Activated naive CD8-positive, alpha-beta T cell treated with anti-CD3 and anti-CD28 coated beads, Interleukin-2, amount 10 ng/mL, durations not matched to agents 7 days and 5 days (primary cell): ENCODE data around the gene A1CF. TPM values are rescaled to one million over a fixed set of nuclear protein-coding genes. Genes with fewer than 3 reads are reported as not detected.

Source experiments
- ATAC-seq: fragments of 150-1000 bp; cut with Tn5 transposase; one replicate; pipeline ENCODE4 v1.10.0; 2021; ENCODE audit warnings: low read depth, moderate library complexity
- POLR2A ChIA-PET: fragments of 350-600 bp; sonication (Branson Sonifier 250); formaldehyde crosslinking; loops from one replicate; lab custom pipeline; 2021; ENCODE audit warnings: antibody characterized with exemption; lab: Charles Lee
- DNase-seq: peaks from one replicate; pipeline ENCODE4 v3.0.0; 2021
- H3K27ac Mint-ChIP-seq: one replicate; pipeline ENCODE4 v1.8.0; 2022; ENCODE audit warnings: mild to moderate bottlenecking, mixed read lengths
- H3K27me3 Mint-ChIP-seq: one replicate; pipeline ENCODE4 v1.8.0; 2022; ENCODE audit warnings: mild to moderate bottlenecking, moderate library complexity, mixed read lengths
- H3K36me3 Mint-ChIP-seq: one replicate; pipeline ENCODE4 v1.8.0; 2021; ENCODE audit warnings: mild to moderate bottlenecking, mixed read lengths
- H3K4me1 Mint-ChIP-seq: one replicate; pipeline ENCODE4 v1.8.0; 2021; ENCODE audit warnings: mixed read lengths
- H3K4me3 Mint-ChIP-seq: one replicate; pipeline ENCODE4 v1.8.0; 2022; ENCODE audit warnings: mild to moderate bottlenecking, moderate library complexity, mixed read lengths
- H3K9me3 Mint-ChIP-seq: one replicate; pipeline ENCODE4 v1.8.0; 2021; ENCODE audit warnings: mixed read lengths
- total RNA-seq, 2 experiments: library from RNA; stranded (reverse); gene quantifications; one replicate each; pipeline ENCODE4 v1.2.3, GENCODE V29; 2021

A1CF gene
- total RNA-seq, 2 experiments from 2014 or later, result not detected

- H3K4me1 Mint-ChIP-seq, result no peaks in the 10 kb centered on the region
- no peak overlapping the region for H3K4me3 Mint-ChIP-seq
- ATAC-seq (no peak), DNase-seq (no peak)
- H3K36me3 Mint-ChIP-seq, result no peaks in the 10 kb centered on the region
- no peak overlapping the region for H3K27ac Mint-ChIP-seq
- no peaks in the 10 kb centered on the region for H3K9me3 Mint-ChIP-seq
- peaks cover 16% of the 10 kb centered on the region for H3K27me3 Mint-ChIP-seq
- POLR2A ChIA-PET, result no interaction called here
These were observed 33.3 kb downstream of the A1CF start for GRCh38 chr10:50851884-50852671.

DNA sequence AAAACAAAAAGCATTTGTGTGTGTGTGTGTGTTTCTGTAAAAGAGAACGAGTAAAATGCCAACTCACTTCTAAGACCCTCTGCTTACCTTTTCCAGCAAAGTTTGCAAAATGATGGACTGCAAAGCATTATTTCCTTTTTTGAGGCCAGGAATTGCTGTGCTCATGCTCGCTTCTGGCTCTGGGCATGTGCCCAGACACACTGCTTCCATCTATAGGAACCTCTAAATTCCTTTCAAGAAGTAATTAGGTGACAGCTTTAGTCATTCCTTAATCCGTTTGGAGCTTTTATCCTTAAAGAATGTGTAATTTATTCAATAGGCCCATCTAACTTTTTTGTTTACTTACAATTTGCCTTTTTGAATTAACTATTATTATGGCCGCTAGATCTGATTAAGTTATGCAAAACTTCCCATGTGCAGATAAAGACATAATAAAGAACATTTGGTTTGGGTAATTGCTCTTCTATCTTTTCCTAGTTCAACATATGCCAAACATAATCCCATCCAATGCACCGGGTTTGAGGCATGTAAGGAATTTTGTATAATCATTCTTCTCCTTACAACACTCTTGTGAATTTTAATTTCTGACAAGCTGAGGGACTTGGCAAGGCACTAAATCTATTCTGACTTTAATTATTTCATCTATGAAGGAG, 34.7 kb downstream of the A1CF start:
- Mint-ChIP-seq H3K9me3 (no peaks in the 10 kb centered on the region), H3K4me1 (no peaks in the 10 kb centered on the region), H3K36me3 (no peaks in the 10 kb centered on the region), H3K4me3 (no peak overlapping the region), H3K27ac (no peak overlapping the region), H3K27me3 (peaks cover 18% of the 10 kb centered on the region)
- POLR2A ChIA-PET, result no interaction called here
- ATAC-seq, result no peak
- no peak for DNase-seq

DNA sequence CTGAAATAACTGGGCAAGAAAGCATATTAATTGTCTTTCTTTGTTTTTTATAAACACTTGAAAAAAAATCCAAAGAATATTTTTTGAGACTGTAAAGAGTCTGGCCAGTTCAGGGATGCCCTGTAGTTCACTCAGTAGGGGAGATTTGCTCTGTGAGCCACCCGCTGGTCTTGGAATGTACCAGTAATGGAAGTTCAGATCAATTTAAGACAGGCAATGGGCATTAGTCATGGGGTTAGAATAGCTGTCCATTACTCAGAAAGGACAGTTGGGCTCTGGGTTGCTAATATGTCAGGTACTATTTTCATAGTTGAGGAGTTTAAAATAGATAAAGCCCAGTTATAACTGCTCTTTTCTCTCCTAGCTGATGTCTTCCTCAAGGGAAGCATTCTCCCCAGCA, 38.7 kb downstream of the A1CF start:
- H3K4me1 Mint-ChIP-seq, result no peaks in the 10 kb centered on the region
- no peaks in the 10 kb centered on the region for H3K36me3 Mint-ChIP-seq
- H3K9me3 Mint-ChIP-seq, result no peaks in the 10 kb centered on the region
- no peak for DNase-seq
- POLR2A ChIA-PET, result no interaction called here
- peaks cover 16% of the 10 kb centered on the region for H3K27me3 Mint-ChIP-seq
- no peak overlapping the region for H3K4me3 Mint-ChIP-seq
- ATAC-seq, result no peak
- no peak overlapping the region for H3K27ac Mint-ChIP-seq

- Mint-ChIP-seq H3K4me3 (no peak overlapping the region), H3K36me3 (no peaks in the 10 kb centered on the region), H3K4me1 (no peaks in the 10 kb centered on the region), H3K9me3 (no peaks in the 10 kb centered on the region), H3K27ac (no peak overlapping the region), H3K27me3 (peaks cover 12% of the 10 kb centered on the region)
- ATAC-seq, result no peak
- POLR2A ChIA-PET, result no interaction called here
- no peak for DNase-seq
These were observed 48.3 kb downstream of the A1CF start for GRCh38 chr10:50837095-50837494.

DNA sequence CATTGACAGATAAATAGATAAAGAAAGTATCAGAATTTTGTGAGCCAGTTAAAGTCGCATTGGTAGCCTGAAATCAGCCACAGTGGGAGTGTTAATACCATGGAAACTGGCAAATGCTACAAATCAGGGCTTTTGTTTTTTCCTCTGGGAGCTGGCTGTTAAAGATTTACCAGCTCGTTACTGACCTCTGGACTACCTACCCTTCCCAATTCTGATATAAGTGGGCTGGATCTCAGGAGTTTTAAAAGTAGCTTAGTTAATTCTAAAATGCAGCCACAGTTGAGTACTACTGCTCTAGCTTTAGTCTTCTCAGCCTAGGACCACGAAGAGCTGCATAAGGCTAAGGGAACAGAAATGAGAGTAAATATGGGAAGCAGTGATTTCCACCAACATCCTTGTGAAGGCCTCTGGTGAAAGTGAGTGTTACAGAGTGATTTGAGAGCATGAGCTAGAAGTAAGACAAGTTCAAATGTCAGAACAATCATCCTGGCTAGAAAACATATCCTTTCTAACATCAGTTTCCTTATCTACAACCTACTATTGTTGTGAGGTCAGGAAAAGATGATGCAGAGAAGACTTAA, 53.2 kb downstream of the A1CF start:
- Mint-ChIP-seq H3K36me3 (no peaks in the 10 kb centered on the region), H3K4me3 (no peak overlapping the region), H3K4me1 (peaks cover 3% of the 10 kb centered on the region), H3K27ac (no peak overlapping the region), H3K27me3 (peaks cover 20% of the 10 kb centered on the region), H3K9me3 (no peaks in the 10 kb centered on the region)
- ATAC-seq, result no peak
- no peak for DNase-seq
- POLR2A ChIA-PET, result no interaction called here

GRCh38 chr10:50830066-50830465, 55.4 kb downstream of the A1CF start:
- Mint-ChIP-seq H3K4me3 (no peak overlapping the region), H3K27ac (no peak overlapping the region), H3K36me3 (no peaks in the 10 kb centered on the region), H3K4me1 (peaks cover 3% of the 10 kb centered on the region), H3K9me3 (no peaks in the 10 kb centered on the region), H3K27me3 (peaks cover 20% of the 10 kb centered on the region)
- POLR2A ChIA-PET, result no interaction called here
- ATAC-seq, result no peak
- DNase-seq, result no peak

DNA sequence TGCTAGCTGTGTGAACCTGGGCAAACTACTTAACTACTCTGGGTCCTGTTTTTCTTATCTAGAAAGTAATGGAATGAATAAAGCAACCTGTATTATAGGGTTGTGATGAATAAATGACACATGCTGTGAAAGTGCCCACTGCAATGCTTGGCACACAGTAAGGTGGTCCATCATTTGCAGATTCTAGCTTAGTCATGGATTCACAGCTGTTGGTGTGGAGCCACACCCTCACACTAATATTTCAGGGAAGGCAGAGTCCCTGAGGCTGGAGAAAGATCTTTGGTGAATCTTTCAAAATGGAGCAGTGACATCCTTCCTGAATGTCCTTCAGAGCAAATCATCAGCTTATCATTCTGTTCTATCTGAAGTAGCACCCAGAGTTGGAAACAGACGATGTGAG, 60.6 kb downstream of the A1CF start:
- H3K4me3 Mint-ChIP-seq, result no peak overlapping the region
- DNase-seq, result no peak
- H3K36me3 Mint-ChIP-seq, result no peaks in the 10 kb centered on the region
- POLR2A ChIA-PET, result no interaction called here
- peaks cover 12% of the 10 kb centered on the region for H3K27me3 Mint-ChIP-seq
- H3K27ac Mint-ChIP-seq, result no peak overlapping the region
- H3K9me3 Mint-ChIP-seq, result no peaks in the 10 kb centered on the region
- no peak for ATAC-seq
- peaks cover 3% of the 10 kb centered on the region for H3K4me1 Mint-ChIP-seq

DNA sequence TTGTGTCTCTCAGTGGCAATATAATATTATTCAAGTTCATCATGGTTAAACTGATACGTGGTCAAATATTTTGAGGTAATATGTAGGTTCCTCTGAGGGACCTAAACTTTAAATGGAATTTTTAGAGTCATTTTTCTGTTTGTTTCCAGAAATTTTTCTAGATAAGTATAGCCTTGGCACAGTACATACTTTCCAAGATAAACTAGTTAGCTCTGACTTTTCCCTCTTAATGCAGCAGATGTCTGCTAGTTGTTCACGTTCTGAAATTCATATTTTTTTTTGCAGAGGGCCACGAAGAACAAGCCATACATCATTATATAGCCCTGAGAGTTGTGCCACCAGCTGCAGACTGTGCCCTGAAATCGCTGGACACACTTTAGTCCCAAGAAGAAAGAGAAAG, 61.6 kb downstream of the A1CF start:
- DNase-seq (no peak), ATAC-seq (no peak)
- H3K36me3 Mint-ChIP-seq, result no peaks in the 10 kb centered on the region
- H3K4me1 Mint-ChIP-seq, result peaks cover 3% of the 10 kb centered on the region
- POLR2A ChIA-PET, result no interaction called here
- H3K27ac Mint-ChIP-seq, result no peak overlapping the region
- no peaks in the 10 kb centered on the region for H3K9me3 Mint-ChIP-seq
- H3K27me3 Mint-ChIP-seq, result peaks cover 10% of the 10 kb centered on the region
- H3K4me3 Mint-ChIP-seq, result no peak overlapping the region

DNA sequence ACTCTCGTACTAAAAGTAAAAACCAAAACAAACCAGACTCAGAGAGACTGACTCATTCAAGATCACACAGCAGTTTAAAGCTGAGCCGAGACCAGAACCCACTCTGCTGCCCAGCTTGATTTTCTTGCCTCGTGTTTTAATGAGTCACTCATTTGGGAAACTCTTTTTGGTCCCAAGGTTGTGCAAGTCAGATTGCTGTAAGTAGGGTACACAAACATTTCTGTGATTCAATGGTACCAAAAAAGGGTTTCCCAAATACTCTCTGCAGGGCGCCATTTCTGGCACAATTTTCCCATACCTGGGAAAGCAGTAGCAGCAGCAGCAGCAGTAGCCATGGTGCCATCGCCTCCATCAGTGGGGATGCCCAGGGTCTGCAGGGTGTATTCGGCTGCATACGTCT, 75.8 kb downstream of the A1CF start:
- Mint-ChIP-seq H3K36me3 (no peaks in the 10 kb centered on the region), H3K9me3 (no peaks in the 10 kb centered on the region), H3K27ac (no peak overlapping the region), H3K27me3 (peaks cover 19% of the 10 kb centered on the region), H3K4me3 (no peak overlapping the region), H3K4me1 (no peaks in the 10 kb centered on the region)
- ATAC-seq (no peak), DNase-seq (no peak)
- POLR2A ChIA-PET, result no interaction called here

- POLR2A ChIA-PET, result no interaction called here
These were observed 77.3 kb downstream of the A1CF start for GRCh38 chr10:50807851-50808776.

DNA sequence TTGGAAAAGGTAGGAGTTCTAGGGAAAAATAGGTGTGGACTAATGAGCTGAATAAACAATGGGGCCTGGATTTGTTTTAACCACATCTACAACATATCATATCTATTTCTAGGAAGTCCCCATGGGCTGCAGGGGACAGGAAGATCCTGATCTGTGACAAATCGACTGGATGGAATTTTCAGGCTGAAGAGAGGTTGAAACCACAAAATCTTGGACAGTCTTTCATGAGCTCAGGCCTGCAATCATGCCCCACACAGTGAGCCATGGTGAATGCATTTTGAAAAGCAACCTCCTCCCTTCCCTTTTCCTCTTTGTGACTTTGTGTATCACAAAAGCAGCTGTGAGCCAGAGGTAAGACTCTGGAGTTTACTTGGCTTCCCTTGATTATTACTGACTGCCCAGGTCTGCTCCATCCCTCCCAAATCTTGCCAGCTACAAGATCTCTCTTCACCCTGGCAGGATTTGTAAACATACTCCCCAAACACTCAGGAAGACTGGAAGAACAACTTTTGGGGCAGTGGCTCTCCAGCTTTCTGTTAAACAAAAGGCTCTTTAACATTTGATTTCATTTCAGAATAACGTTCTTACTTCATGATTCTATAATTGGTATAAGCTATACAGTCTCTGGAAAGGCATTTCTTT, 79.3 kb downstream of the A1CF start:
- Mint-ChIP-seq H3K36me3 (no peaks in the 10 kb centered on the region), H3K9me3 (no peaks in the 10 kb centered on the region), H3K4me3 (no peak overlapping the region), H3K27ac (no peak overlapping the region), H3K27me3 (peaks cover 19% of the 10 kb centered on the region), H3K4me1 (no peaks in the 10 kb centered on the region)
- POLR2A ChIA-PET, result no interaction called here
- ATAC-seq (no peak), DNase-seq (no peak)

More at GRCh38 chr10:50807851-50808776, 77.3 kb downstream of the A1CF start:
- H3K27me3 Mint-ChIP-seq, result peaks cover 17% of the 10 kb centered on the region
- no peak for ATAC-seq
- no peaks in the 10 kb centered on the region for H3K4me1 Mint-ChIP-seq
- no peaks in the 10 kb centered on the region for H3K9me3 Mint-ChIP-seq
- H3K36me3 Mint-ChIP-seq, result no peaks in the 10 kb centered on the region
- no peak for DNase-seq
- no peak overlapping the region for H3K4me3 Mint-ChIP-seq
- H3K27ac Mint-ChIP-seq, result no peak overlapping the region

DNA sequence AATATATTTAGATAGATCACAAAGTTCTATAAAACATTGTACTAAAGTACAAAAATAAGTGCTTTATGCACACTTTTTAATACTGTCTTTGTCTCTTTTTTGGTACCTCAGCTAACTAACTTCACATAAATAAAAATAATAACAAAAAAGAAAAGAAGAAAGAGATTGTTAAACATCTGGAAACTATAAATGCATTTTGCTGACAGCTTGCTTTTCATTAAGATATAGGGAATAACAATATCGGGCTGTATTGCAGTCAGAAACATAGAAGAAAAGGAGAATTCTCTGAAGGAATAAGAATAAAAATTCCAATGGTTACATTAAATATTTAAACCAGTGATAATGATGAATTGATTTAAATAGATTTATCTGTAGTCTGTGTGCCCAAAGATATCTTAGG, 85.8 kb downstream of the A1CF start:
- ATAC-seq, result no peak
- H3K9me3 Mint-ChIP-seq, result peaks cover 2% of the 10 kb centered on the region
- no peak for DNase-seq
- H3K27me3 Mint-ChIP-seq, result peaks cover 12% of the 10 kb centered on the region
- H3K27ac Mint-ChIP-seq, result no peak overlapping the region
- no peaks in the 10 kb centered on the region for H3K36me3 Mint-ChIP-seq
- no peak overlapping the region for H3K4me3 Mint-ChIP-seq
- POLR2A ChIA-PET, result no interaction called here
- no peaks in the 10 kb centered on the region for H3K4me1 Mint-ChIP-seq

- ATAC-seq (no peak), DNase-seq (no peak)
- H3K36me3 Mint-ChIP-seq, result no peaks in the 10 kb centered on the region
- H3K27ac Mint-ChIP-seq, result no peak overlapping the region
- no peaks in the 10 kb centered on the region for H3K4me1 Mint-ChIP-seq
- peaks cover 9% of the 10 kb centered on the region for H3K27me3 Mint-ChIP-seq
- H3K4me3 Mint-ChIP-seq, result no peak overlapping the region
- peaks cover 2% of the 10 kb centered on the region for H3K9me3 Mint-ChIP-seq
- POLR2A ChIA-PET, result no interaction called here
These were observed 87.1 kb downstream of the A1CF start for GRCh38 chr10:50798297-50798696.
